ENCODE data around the gene TMEM80.
"Not testable (repeated sequence)": the region's sequence is repeated elsewhere in the genome, so short reads cannot be mapped to it uniquely, and the experiment has no call there.

TMEM80 gene
- total RNA-seq = 15.7 to 34.8 (median 22.6) reads per million in 4 experiments

DNA sequence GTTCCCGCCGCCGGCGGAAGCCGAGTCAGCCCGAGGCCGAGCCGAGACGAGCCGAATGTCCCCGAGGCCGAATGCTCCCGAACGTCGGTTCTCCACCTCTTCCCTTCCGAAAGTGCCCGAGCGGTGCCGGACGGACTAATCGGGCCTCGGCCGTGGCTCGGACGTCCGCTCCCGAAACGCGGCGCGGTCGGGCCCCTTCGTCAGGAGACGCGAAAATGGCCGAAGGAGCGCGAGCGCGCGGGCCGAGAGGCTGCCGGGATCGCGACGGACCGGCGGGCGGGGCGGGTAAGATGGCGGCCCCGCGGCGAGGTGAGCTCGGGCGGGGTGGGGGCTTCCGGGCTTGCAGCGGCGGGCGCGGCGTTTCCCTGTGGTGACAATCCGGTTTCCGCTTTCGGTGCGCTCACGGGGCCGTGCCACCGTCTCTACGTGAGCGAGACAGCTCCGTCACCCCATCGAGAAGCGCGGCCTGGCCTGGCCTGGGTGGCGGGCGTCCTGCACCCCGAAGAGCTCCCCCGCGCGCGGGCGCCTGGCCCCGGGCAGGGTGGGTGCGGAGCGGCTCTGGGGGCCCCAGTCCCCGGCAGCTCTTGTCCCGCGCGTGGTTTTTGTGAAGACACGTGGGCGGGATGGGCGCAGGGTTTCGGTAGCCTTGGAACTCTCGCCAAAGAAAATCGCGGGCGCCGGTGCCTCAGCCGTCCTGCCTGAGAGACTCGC, at the start of gene TMEM80:
Gene TMEM80 (plus strand): TSS at position 279 of the 711 bp plus-strand sequence. CDS start 12 bp downstream, at position 291.
- DNase-seq = peak; percentile 94

DNA sequence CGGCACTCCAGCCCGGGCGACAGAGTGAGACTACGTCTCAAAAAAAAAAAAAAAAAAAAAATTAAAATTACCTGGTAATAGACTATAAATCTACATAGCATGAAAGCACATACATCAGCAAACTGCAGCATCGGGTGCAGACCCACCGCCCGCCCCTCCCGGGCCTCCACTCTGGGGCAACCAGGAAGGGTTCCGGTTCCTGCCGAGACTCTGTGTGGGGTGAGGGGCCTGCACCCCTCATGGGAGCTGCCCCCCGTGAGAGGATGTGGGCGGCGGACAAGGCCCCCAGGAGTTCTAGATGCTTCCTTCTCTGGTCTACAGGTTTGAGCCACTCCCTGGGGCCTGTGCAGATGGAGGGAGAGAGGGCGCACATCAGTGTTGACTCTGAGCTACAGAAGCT, 49.4 kb upstream of the TMEM80 start:
- DNase-seq = no peak

DNA sequence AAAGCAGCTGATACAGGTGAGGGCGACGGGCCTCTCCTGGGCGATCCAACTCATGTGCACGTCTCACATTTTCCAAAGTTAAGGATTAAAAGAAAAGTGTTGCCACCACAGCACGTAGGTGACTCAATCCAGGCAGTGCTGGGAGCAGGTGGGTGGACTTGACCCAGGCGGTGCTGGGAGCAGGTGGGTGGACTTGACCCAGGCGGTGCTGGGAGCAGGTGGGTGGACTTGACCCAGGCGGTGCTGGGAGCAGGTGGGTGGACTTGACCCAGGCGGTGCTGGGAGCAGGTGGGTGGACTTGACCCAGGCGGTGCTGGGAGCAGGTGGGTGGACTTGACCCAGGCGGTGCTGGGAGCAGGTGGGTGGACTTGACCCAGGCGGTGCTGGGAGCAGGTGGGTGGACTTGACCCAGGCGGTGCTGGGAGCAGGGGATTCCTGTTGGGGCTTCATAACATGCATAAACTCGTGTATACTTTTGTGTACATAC, 47.9 kb upstream of the TMEM80 start:
- DNase-seq = not testable (repeated sequence)

DNA sequence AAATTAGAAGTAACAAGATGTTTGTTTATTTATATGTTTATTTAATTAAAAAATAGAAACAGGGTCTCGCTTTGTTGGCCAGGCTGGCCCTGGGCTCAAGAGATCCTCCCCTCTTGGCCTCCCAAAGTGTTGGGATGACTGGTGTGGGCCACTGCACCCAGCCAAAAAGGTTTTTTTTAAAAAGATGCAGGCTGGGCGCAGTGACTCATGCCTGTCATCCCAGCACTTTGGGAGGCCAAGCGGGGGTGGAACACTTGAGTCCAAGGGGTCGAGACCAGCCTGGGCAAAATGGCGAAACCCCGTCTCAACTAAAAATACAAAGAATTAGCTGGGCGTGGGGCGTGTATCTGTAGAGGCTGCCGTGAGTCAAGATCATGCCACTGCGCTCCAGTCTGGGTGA, 45.1 kb upstream of the TMEM80 start:
- DNase-seq = no peak

DNA sequence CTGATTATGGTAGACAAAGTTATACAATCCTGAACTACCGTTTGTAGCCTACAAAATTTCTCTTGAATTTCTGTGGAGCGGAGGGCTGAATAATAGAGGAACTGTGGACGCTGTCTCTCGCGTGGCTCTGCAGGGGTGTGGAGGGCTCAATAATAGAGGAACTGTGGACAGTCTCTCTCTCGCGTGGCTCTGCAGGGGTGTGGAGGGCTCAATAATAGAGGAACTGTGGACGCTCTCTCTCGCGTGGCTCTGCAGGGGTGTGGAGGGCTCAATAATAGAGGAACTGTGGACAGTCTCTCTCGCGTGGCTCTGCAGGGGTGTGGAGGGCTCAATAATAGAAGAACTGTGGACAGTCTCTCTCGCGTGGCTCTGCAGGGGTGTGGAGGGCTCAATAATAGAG, 42.5 kb upstream of the TMEM80 start:
- not testable (repeated sequence) for DNase-seq

DNA sequence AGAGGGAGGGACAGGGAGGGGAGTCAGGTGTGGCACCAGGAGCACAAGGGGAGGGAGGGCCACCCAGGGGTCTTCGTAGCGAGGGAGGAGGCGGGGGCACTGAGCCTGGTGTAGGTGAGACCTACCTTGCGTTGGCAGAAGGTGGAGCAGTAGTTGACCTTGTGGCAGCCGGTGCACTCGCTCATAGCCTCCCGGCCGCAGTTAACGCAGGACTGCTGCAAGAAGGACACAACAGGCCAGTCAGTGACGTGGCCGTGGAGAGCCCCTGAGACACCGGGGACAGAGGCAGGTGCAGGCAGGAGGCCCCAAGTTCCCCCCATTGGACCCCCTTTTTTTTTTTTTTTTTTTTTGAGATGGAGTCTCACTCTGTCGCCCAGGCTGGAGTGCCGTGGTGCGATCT, 41.8 kb upstream of the TMEM80 start:
- DNase-seq = no peak

DNA sequence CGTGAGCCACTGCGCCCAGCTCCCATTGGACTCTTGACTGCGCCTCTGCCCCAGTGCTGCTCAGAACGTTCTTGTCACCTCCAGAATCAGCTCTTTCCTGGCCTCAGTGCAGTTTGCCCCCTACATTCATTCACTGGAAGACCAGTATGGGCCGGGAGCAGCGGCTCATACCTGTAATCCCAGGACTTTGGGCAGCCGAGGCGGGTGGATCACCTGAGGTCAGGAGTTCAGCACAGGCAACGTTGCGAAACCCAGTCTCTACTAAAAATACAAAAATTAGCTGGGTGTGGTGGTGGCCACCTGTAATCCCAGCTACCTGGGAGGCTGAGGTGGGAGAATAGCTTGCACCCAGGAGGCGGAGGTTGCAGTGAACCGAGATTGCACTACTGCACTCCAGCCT, 41.2 kb upstream of the TMEM80 start:
- not testable (repeated sequence) for DNase-seq

DNA sequence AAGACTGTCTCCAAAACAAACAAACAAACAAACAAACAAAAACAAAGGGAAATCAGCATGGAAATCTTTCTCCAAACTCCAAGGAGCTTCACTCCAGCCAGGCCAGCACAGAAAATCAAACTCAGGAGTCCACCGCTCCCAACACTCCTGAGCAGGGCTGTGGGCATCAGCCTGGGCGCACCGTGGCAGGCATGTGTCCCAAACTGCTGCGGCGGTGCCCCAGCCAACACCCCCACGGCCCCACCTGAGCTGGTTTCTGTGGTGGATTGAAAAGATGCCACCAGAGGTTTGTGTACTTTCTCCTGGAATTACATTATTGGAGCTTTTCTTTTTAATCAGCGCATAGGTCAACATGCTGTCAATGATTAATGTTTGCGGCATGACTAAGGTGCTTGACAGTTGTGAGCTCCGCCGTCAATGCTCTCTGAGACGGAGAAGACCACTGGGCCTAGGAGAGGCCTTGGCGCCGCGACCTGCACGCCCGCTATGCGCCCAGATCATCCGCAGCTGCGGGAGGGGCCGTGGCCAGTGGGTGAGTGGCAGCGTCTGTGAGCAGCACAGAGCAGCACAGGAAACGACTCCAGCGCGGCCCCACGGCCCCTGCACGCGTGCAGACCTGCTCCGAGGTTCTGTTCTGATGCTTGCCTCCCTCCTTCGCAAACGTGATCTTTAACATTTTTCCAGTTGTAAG, 40.4 kb upstream of the TMEM80 start:
- no peak for DNase-seq

DNA sequence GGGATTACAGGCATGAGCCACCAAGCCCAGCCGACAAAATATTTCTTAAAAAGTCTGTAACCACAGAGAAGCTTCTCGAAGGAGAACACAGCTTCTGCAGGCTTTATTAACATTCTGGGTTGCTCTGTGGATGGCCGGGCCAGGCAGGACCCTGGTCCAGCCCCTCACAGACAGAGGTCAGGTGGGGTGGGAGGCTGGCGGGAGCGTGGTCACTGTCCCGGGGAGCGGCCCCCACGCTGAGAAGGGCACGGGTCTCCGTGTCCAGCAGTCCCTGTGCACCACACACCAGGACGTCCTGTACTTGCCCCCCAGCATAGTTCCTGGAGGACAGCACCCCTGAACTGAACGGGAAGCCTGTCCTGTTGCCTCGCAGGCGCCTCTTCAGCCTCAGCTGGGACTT, 39.2 kb upstream of the TMEM80 start:
- no peak for DNase-seq

DNA sequence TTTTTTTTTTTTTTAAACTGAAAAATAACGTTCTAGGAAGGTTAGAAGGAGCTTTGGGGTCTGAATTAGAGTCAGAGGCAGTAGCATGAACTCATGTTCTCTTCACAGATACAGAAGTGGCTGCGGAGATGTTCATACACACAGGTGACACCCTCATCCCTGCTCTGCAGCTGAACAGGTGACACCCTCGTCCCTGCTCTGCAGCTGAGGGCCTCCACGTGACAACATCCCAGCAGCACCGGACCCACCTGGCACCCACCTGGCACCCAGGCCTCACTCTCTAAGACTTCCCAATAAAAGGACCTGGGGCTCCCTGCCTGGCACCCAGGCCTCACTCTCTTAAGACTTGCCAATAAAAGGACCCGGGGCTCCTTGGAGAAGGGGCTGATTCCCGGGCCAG, 38.8 kb upstream of the TMEM80 start:
- no peak for DNase-seq

DNA sequence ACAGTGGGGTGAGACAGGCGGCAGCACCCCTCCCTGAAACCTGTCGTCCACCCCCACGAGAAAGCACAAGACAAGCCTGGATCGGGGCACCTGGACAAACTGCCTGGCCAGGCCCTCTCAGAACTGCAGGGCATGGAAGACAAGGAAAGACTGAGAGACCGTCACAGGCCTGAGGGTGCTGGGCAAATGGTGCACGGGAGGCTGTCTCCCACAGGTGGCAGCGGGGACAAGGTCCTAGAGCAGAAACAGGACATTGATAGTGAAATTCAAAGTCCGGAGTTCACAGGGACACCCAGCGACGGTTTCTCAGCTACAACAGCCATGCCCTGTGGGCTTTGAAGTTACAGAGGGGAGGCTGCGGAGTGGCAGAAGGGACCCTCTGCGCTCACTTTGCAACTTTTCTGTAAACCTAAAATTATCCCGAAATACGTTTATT, 37.9 kb upstream of the TMEM80 start:
- DNase-seq = no peak

DNA sequence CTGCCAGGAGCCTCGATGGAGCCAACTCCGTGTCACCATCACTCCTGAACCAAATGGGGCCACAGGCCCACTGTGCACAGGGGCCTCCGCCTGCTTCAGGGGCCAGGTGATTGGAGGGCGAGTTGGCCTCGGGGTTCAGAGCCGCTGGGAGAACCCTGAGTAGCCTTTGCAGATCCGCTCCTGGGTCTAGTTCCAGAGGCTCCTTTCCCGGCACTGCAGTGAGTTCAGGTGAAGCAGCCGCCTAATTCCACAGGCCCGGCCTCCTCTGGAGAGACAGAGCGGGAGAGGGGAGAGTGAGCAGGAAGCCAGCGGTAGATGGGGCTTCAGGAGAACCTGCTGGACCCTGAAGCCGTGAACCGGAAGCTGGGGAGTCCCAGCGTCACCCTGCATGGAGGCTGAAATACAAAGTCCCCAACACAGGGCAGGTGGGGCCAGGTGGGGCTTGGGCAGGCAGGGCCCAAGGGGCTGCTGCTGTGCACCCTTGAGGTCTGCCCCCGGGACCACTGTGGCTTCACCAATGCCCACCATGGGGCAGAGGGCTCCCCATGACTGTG, 36.0 kb upstream of the TMEM80 start:
- no peak for DNase-seq

DNA sequence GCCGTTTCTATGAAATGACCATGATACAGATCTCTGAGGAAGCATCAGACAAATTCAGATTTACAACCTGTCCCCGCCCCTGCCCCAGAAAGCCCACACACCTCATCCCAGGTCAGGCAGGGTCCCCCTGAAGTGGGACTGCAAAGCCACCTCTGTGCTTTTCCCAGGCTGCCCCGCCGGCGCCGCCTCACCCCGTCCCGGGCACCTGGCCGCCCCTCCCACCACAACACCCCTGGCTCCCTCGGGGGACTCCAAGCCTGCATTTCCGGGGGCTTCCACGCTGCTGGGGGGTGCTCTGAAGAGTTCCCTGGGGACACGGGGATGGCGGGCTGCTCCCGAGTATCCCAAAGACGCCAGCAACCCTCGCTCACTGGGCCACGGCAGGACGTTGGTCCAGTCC, 35.3 kb upstream of the TMEM80 start:
- no peak for DNase-seq

DNA sequence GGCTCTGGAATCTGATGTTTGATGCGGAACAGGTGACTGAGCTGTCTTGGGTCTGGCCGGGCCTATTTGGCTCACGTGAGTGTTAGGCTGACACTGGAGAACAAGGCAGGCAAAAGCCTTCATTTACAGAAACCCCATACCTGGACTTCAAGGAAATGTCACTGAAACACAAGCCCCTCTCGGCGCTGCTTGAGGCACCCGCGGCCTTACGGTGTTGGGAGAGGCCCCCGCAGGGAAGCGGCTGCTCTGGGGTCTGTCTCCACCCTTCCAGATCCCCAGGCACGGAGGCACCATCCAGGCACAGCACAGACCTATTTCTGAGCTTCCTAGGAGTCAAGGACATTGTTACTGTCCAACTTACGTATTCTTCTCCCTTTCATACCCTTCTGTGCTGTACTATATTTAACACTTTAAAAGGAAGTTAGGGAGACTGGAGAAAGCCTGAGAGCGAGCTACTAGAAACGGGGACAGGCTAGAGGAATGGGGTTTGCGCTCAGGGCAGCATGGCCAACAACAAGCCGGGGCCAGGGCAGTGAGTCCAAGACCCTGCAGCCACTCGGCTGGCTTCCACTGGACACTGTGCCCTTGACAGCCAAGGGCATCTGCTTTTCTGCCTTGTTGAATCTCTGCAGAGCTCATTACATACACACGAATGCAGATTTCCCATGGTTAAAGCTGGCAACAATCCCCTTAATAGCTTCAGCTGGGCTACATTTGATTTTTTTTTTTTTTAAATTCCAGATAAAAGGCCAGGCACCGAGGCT, 34.8 kb upstream of the TMEM80 start:
- no peak for DNase-seq

DNA sequence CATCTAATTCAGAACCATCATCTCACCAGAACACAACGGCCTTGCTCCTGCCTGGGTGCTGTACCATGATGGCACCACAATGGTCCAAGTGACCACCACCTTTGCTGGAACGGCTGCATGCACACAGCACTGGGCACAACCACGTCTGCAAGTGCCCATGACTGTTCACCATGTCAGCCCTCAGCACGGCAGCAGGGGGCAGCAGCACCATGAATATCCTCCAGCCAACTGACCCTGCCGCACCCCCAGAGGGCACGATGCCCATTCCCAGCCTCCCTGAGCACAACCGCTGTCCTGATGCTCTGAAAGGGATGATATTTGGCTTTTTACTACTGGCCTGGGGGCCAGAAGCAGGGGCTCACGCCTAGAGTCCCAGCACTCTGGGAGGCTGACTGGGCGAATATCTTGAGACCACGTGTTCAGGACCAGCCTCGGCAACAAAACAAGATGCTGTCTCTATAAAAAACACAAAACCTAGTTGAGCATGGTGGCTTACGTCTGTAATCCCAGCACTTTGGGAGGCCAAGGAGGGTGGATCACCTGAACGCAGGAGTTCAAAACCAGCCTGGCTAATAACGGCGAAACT, 32.8 kb upstream of the TMEM80 start:
- peak; percentile 7 for DNase-seq

DNA sequence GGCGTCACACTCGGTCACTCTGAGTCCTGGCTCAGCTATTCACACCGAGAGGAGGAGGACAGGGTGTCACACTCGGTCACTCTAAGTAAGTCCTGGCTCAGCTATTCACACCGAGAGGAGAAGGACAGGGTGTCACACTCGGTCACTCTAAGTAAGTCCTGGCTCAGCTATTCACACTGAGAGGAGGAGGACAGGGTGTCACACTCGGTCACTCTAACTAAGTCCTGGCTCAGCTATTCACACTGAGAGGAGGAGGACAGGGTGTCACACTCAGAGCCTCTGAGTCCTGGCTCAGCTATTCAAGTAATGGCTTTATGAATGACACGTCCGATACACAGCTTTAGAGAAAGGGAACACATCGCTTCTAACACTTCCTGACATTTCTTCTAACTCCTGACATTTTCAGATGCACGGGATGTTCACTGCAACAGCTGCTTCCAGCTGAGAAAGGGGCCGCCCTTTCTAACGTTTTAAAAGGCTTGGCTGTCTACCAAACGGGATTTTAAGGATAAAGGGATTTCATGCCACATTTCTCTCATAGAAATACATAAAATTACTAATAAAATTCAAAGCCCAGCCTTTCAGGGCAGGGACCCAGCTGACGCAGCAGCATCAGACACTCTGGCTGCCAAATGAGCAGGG, 30.4 kb upstream of the TMEM80 start:
- DNase-seq = no peak

DNA sequence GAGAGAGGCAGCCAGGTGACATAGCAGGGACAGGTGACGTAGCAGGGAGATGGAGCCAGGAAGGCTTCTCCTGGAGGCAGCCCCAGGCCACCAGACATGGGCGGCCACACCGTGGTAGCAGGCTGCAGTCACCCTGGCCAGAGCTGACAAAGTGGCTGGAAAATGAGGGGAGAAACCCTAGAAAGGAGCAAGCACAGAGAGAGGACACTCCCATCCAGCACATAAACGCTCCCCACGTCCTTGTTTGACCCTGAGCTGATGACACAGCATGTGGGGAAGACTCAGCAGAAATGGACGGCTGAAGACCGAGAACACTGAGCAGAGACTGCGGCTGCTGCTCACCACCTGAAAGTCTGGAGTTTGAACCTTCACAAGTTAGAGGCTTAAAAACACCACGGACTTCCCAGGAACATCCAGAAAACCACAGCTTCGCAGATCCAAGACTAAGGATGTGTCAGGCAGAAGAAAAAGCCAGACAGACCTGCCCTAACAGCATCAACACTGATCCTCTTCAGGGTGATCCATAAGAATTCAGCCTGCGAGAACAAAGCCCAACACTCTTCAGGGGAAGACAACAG, 29.8 kb upstream of the TMEM80 start:
- no peak for DNase-seq

DNA sequence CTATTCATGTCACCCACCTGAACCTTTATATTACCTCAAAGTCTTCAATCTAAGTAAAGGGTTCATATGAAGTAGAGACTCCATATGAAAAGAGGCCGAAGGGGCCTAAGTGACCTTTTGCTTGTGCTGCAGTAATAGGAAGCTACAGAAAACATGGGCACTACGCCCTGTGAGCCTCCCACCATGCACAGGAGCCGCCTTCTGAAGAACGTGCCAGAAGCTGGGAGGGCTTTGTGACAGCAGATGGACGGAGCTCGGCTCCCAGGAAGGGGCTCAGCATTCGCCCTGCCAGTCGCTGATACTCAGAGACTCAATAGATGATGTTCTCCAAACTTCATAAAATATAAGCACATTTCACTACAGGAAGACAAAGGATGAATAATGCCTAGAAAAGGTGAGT, 21.8 kb upstream of the TMEM80 start:
- no peak for DNase-seq

DNA sequence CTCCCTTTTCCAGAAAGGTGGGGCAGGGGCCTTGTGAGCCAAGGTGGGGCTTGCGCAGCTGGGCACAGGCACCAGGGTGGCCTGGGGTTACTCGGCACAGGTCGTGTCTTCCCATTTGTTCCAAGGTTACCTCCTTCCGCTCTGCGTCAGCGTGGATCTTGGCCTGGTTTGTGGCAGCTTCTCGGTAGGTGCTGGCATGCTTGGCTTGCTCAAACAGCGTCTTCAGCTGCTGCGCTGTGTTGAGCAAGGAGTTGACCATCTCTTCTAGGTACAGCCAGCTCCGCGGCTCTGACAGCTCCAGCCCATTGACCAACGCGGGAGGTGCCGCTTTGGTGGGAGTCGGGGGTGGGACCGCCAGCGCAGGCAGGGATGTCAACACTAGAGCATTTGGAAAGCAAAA, 21.2 kb upstream of the TMEM80 start:
- no peak for DNase-seq

DNA sequence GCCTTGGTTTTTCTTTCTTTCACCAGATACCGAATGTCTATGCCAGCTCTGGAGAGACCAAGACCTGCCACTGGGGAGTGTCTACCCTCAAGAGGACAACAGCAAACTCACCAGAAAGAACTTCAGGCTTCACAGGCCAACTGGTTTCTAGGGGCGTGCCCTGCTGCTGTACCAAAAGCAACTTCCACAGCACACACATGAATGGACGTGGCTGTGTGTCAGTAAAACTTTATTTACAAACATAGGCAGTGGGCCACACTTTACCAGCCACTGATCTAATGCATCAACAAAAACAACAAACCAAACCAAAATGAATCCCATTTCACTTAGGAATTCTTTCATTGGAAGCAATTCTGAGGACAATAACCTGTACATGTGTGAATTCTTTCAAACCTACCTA, 17.3 kb upstream of the TMEM80 start:
- DNase-seq = no peak

DNA sequence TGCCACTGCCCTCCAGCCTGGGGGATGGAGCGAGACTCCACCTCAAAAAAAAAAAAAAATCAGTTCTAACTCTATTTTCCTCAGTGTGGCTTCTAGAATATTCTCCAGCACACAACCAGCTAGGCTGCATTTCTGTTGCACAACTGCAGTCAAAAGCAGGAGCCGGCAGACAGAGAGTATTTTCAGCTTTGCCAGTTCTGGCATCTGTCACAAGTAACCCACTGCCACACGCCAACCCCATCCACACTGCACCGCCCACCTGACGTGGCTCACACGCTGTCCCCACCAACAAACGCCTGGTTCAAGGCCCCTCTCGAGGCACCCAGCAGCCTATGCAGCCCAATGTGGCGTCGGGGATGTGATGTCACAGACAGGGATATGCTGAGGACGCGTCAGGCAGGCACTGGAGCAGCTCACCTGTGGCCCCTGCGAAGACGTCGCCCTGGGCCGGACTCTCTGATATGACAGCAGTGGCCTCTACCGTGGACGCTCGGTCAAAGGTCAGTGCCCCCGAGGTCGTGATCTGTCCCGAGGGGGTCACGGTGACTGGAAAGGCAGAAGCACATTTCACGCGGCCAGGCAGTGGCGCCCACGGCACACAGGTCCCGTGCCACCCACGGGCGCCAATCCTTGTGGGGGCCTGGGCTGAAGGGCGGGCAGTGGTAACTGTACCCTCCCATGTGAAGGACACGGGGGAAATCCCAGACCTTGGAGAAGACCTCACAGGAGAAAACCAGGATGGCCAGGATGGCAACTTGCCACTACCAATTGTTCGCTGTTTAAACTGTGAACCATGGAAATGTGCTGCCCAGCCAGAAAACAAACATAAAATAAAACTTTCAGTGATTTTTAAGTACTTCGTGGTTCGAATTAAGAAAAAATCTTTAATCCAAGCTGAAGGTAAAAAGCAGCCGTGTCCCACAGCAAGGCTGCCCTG, 16.1 kb upstream of the TMEM80 start:
- no peak for DNase-seq
